ENCODE results near the gene ZNF607.
A peak's percentile ranks its signal among the peaks of the same experiment; 100 is the strongest.
"Not testable (repeated sequence)": the region's sequence is repeated elsewhere in the genome, so short reads cannot be mapped to it uniquely, and the experiment has no call there.

The ZNF607 gene

GRCh38 chr19:37719111-37719926, at the start of gene ZNF607:
Gene ZNF607, minus strand, starts transcription at chr19:37719761. Its CDS starts 8,143 bp downstream, at chr19:37711618.
- no peak for TF ChIP-seq YY1 (IDR thresholded peaks at IDR 0.05; ENCODE audit: insufficient read depth, insufficient read length)
- TF ChIP-seq ZNF274 (IDR thresholded peaks at IDR 0.05; ENCODE audit: low read depth, low read length) = no peak
- TF ChIP-seq SUZ12 (IDR thresholded peaks at IDR 0.05; ENCODE audit: extremely low read depth, insufficient read depth, insufficient read length) = no peak
- H3K9me3 ChIP-seq (ENCODE audit: insufficient read depth, low read length) = no peaks in the 10 kb centered on the region
- DNase-seq (ENCODE audit: low read depth, low spot score) = peak; percentile 92

DNA sequence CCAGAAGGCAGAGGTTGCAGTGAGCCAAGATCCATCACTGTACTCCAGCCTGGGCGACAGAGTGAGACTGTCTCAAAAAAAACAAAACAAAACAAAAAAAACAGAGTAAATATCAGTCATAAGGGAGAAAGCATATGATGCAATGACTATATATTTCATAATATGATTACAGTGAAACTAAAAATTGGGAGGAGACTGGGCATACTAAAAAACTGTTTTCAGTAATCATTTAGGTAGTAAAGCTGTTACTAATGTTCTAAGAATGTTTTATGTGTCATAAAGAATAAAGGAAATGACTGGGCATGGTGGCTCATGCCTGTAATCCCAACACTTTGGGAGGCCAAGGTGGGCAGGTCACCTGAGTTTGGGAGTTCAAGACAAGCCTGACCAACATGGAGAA, 43.9 kb upstream of the ZNF607 start:
- Histone ChIP-seq H3K9me3 (ENCODE audit: insufficient read depth, low read length) (no peaks in the 10 kb centered on the region), H3K36me3 (ENCODE audit: insufficient read depth, insufficient read length, low read length) (peaks cover 9% of the 10 kb centered on the region), H3K27me3 (ENCODE audit: insufficient read depth, insufficient read length) (no peaks in the 10 kb centered on the region), H3K4me1 (ENCODE audit: insufficient read depth, insufficient read length) (no peaks in the 10 kb centered on the region), H3K9ac (ENCODE audit: insufficient read length, low read depth) (no peak overlapping the region), H3K4me3 (ENCODE audit: insufficient read length, low read depth) (no peak overlapping the region)
- TF ChIP-seq ZNF274 (IDR thresholded peaks at IDR 0.05; ENCODE audit: low read depth, low read length) (no peak), YY1 (IDR thresholded peaks at IDR 0.05; ENCODE audit: insufficient read depth, insufficient read length) (no peak), SUZ12 (IDR thresholded peaks at IDR 0.05; ENCODE audit: extremely low read depth, insufficient read depth, insufficient read length) (no peak)
- DNase-seq (ENCODE audit: low read depth, low spot score) = no peak

More at GRCh38 chr19:37719111-37719926, at the start of gene ZNF607:
- peaks cover 6% of the 10 kb centered on the region for H3K36me3 ChIP-seq (ENCODE audit: insufficient read depth, insufficient read length, low read length)
- no peaks in the 10 kb centered on the region for H3K27me3 ChIP-seq (ENCODE audit: insufficient read depth, insufficient read length)
- peak within 1 kb of the TSS; percentile 88 for H3K9ac ChIP-seq (ENCODE audit: insufficient read length, low read depth)
- peak within 1 kb of the TSS; percentile 87 for H3K4me3 ChIP-seq (ENCODE audit: insufficient read length, low read depth)
- no peaks in the 10 kb centered on the region for H3K4me1 ChIP-seq (ENCODE audit: insufficient read depth, insufficient read length)

DNA sequence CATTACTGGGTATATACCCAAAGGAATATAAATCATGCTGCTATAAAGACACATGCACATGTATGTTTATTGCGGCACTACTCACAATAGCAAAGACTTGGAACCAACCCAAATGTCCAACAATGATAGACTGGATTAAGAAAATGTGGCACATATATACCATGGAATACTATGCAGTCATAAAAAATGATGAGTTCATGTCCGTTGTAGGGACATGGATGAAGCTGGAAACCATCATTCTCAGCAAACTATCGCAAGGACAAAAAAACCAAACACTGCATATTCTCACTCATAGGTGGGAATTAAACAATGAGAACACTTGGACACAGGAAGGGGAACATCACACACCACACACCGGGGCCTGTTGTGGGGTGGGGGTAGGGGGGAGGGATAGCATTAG, 38.1 kb upstream of the ZNF607 start:
- not testable (repeated sequence) for H3K9ac ChIP-seq (ENCODE audit: insufficient read length, low read depth); H3K4me1 ChIP-seq (ENCODE audit: insufficient read depth, insufficient read length); H3K36me3 ChIP-seq (ENCODE audit: insufficient read depth, insufficient read length, low read length); DNase-seq (ENCODE audit: low read depth, low spot score); H3K9me3 ChIP-seq (ENCODE audit: insufficient read depth, low read length); H3K4me3 ChIP-seq (ENCODE audit: insufficient read length, low read depth); H3K27me3 ChIP-seq (ENCODE audit: insufficient read depth, insufficient read length)

DNA sequence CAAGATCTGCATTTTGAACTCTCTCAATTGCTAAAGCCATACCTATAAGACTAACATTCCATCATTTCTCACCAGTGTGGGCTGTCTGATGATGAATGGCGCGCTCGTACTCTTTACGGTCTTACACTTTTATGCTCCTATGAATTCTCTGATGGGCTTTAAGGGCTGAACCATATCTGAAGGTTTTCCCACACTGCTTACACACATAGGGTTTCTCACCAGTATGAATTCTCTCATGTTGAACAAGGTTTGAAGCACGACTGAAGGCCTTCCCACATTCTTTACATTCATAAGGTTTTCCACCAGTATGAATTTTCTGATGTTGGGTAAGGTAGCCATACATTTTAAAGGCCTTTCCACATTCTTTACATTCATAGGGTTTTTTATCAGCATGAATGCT, 18.8 kb upstream of the ZNF607 start:
- Histone ChIP-seq H3K27me3 (ENCODE audit: insufficient read depth, insufficient read length) (no peaks in the 10 kb centered on the region), H3K9ac (ENCODE audit: insufficient read length, low read depth) (no peak overlapping the region), H3K4me1 (ENCODE audit: insufficient read depth, insufficient read length) (no peaks in the 10 kb centered on the region), H3K36me3 (ENCODE audit: insufficient read depth, insufficient read length, low read length) (peaks cover 19% of the 10 kb centered on the region), H3K4me3 (ENCODE audit: insufficient read length, low read depth) (no peak overlapping the region), H3K9me3 (ENCODE audit: insufficient read depth, low read length) (peaks cover 48% of the 10 kb centered on the region)
- TF ChIP-seq ZNF274 (IDR thresholded peaks at IDR 0.05; ENCODE audit: low read depth, low read length) (peak; percentile 62), SUZ12 (IDR thresholded peaks at IDR 0.05; ENCODE audit: extremely low read depth, insufficient read depth, insufficient read length) (no peak), YY1 (IDR thresholded peaks at IDR 0.05; ENCODE audit: insufficient read depth, insufficient read length) (no peak)
- no peak for DNase-seq (ENCODE audit: low read depth, low spot score)

DNA sequence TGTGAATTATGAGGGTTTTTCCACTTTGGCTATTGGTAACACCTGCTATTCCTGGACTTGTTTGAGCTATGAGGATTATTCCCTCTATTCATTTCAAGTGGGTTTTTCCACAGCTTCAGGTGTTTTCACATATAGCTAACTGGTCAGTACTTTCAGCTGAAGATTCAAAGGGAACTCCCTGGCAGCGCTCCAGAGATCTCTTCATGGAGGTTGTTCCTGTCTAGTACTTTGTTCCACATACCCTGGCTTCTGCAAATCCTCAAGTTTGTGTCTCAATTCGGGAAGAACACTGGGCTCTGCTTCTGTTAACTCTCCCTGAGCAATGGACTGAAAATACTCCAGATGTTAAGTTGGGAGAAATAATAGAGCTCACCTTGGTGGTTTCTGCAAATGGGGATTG, 5.6 kb upstream of the ZNF607 start:
- Histone ChIP-seq H3K9ac (ENCODE audit: insufficient read length, low read depth) (no peak overlapping the region), H3K4me1 (ENCODE audit: insufficient read depth, insufficient read length) (no peaks in the 10 kb centered on the region), H3K27me3 (ENCODE audit: insufficient read depth, insufficient read length) (no peaks in the 10 kb centered on the region), H3K9me3 (ENCODE audit: insufficient read depth, low read length) (no peaks in the 10 kb centered on the region), H3K36me3 (ENCODE audit: insufficient read depth, insufficient read length, low read length) (no peaks in the 10 kb centered on the region), H3K4me3 (ENCODE audit: insufficient read length, low read depth) (no peak overlapping the region)
- DNase-seq (ENCODE audit: low read depth, low spot score) = no peak
- TF ChIP-seq YY1 (IDR thresholded peaks at IDR 0.05; ENCODE audit: insufficient read depth, insufficient read length) (no peak), ZNF274 (IDR thresholded peaks at IDR 0.05; ENCODE audit: low read depth, low read length) (no peak), SUZ12 (IDR thresholded peaks at IDR 0.05; ENCODE audit: extremely low read depth, insufficient read depth, insufficient read length) (no peak)

DNA sequence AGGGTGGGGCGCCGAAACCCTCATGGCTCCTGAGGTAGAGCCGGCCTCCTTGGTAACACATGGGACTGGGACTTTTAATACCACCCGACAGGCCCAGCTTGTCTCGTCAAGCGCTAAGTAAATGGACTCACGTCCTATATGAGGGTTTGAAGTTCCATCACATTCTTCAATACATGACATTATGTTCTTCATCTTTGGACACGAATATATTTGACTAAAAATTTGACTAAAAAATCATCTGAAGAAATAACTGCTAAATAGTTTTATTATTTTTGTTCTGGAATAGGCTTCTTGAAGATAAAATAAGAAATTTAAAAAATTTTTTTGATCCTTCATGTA, 335 bp upstream of the ZNF607 start:
- Histone ChIP-seq H3K9ac (ENCODE audit: insufficient read length, low read depth) (no peak overlapping the region), H3K9me3 (ENCODE audit: insufficient read depth, low read length) (no peaks in the 10 kb centered on the region), H3K4me1 (ENCODE audit: insufficient read depth, insufficient read length) (no peaks in the 10 kb centered on the region), H3K36me3 (ENCODE audit: insufficient read depth, insufficient read length, low read length) (peaks cover under 1% of the 10 kb centered on the region), H3K27me3 (ENCODE audit: insufficient read depth, insufficient read length) (no peaks in the 10 kb centered on the region), H3K4me3 (ENCODE audit: insufficient read length, low read depth) (peak overlapping the region; percentile 87)
- DNase-seq (ENCODE audit: low read depth, low spot score) = no peak
- no peak for TF ChIP-seq YY1 (IDR thresholded peaks at IDR 0.05; ENCODE audit: insufficient read depth, insufficient read length)
- no peak for TF ChIP-seq SUZ12 (IDR thresholded peaks at IDR 0.05; ENCODE audit: extremely low read depth, insufficient read depth, insufficient read length)
- no peak for TF ChIP-seq ZNF274 (IDR thresholded peaks at IDR 0.05; ENCODE audit: low read depth, low read length)

GRCh38 chr19:37718304-37718703, 1.3 kb downstream of the ZNF607 start:
- no peaks in the 10 kb centered on the region for H3K9me3 ChIP-seq (ENCODE audit: insufficient read depth, low read length)
- peak overlapping the region; percentile 87 for H3K4me3 ChIP-seq (ENCODE audit: insufficient read length, low read depth)
- peaks cover 6% of the 10 kb centered on the region for H3K36me3 ChIP-seq (ENCODE audit: insufficient read depth, insufficient read length, low read length)
- TF ChIP-seq ZNF274 (IDR thresholded peaks at IDR 0.05; ENCODE audit: low read depth, low read length) (no peak), YY1 (IDR thresholded peaks at IDR 0.05; ENCODE audit: insufficient read depth, insufficient read length) (no peak), SUZ12 (IDR thresholded peaks at IDR 0.05; ENCODE audit: extremely low read depth, insufficient read depth, insufficient read length) (no peak)
- no peak for DNase-seq (ENCODE audit: low read depth, low spot score)
- no peaks in the 10 kb centered on the region for H3K27me3 ChIP-seq (ENCODE audit: insufficient read depth, insufficient read length)
- H3K9ac ChIP-seq (ENCODE audit: insufficient read length, low read depth) = peak overlapping the region; percentile 88
- no peaks in the 10 kb centered on the region for H3K4me1 ChIP-seq (ENCODE audit: insufficient read depth, insufficient read length)
